C4-2B (cell line): ENCODE data around the gene BCL2L1.

Experiments used
- ZFX ChIP-seq: fragments of 450-650 bp; IDR thresholded peaks from 2 replicates; pipeline ENCODE4 v1.6.1; 2017
- TF ChIP-seq, protein P1 (sequence below): fragments of 450-650 bp; conservative IDR thresholded peaks from 2 replicates; pipeline ENCODE4 v1.5.1; 2017; ENCODE audit warnings: mild to moderate bottlenecking

DNA sequence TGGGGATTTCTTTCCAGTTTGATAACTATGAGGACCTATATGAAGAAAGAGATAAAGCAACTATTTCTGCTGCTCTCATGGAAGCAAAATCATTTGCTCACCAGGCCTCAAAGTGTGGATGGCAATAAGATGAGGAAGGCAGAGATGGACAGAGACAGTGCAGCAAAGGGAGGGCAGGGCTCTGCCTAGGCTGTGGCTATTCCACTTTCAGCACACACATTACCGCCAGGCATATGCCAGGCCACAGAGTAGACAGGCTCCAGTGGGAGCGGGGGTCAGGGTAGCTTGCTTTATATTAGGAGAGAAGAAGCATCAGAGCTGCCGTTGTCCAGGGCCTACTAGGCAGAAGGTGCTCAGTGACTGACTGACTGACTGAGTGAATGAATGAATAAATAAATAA lies 40.9 kb downstream of the BCL2L1 start:
- TF ChIP-seq, protein P1, sequence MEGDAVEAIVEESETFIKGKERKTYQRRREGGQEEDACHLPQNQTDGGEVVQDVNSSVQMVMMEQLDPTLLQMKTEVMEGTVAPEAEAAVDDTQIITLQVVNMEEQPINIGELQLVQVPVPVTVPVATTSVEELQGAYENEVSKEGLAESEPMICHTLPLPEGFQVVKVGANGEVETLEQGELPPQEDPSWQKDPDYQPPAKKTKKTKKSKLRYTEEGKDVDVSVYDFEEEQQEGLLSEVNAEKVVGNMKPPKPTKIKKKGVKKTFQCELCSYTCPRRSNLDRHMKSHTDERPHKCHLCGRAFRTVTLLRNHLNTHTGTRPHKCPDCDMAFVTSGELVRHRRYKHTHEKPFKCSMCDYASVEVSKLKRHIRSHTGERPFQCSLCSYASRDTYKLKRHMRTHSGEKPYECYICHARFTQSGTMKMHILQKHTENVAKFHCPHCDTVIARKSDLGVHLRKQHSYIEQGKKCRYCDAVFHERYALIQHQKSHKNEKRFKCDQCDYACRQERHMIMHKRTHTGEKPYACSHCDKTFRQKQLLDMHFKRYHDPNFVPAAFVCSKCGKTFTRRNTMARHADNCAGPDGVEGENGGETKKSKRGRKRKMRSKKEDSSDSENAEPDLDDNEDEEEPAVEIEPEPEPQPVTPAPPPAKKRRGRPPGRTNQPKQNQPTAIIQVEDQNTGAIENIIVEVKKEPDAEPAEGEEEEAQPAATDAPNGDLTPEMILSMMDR = no peak
- TF ChIP-seq ZFX = no peak
